A549 (cell line): ENCODE results near the gene RHCG. TPM values are rescaled to one million over a fixed set of nuclear protein-coding genes. Genes with fewer than 3 reads are reported as not detected.

Experiments used
- ATAC-seq, 2 experiments: fragments of 200-7000 bp in 1 of 2; fragments of >200 bp in 1 of 2; cut with Nextera tagmentation in 1 of 2; cut with Tn5 transposase in 1 of 2; 3 replicates each; pipeline versions ENCODE4 v1.8.0 to v1.9.1; 2018 to 2020; ENCODE audit warnings: mild to moderate bottlenecking in 1 of 2, moderate library complexity in 1 of 2
- CTCF ChIA-PET: fragments of 300-600 bp; sonication (Branson Sonifier 250); formaldehyde crosslinking; extraction: SDS; loops from one replicate; lab custom pipeline; 2021; ENCODE audit warnings: antibody characterized with exemption, inconsistent platforms; lab: Yijun Ruan, JAX
- POLR2A ChIA-PET: fragments of 350-600 bp; formaldehyde crosslinking; extraction: SDS; loops from one replicate; lab custom pipeline; 2021; ENCODE audit warnings: antibody characterized with exemption, inconsistent platforms; lab: Yijun Ruan, JAX
- DNase-seq, 2 experiments: peaks; one replicate each; pipeline versions ENCODE4 v3.0.0 to v3.0.0-alpha.2; 2011 to 2016; ENCODE audit warnings: low read depth in 1 of 2, low spot score in 1 of 2
- FAIRE-seq: peaks from 2 replicates; lab custom pipeline; 2011; peaks lifted over from hg19 to GRCh38; lab: Jason Lieb, UNC
- H3K27ac ChIP-seq, 2 experiments: fragments of >200 bp; sonication (Bioruptor Twin); formaldehyde crosslinking; 3 replicates each; pipeline ENCODE4 v1.5.1; 2016 to 2017
- H3K4me1 ChIP-seq: fragments of >200 bp; sonication (Bioruptor Twin); formaldehyde crosslinking; 3 replicates; pipeline ENCODE4 v1.6.1; 2016
- H3K4me2 ChIP-seq: fragments of >200 bp; sonication (Bioruptor Twin); formaldehyde crosslinking; 3 replicates; pipeline ENCODE4 v1.6.1; 2016
- H3K4me3 ChIP-seq: fragments of >200 bp; sonication (Bioruptor Twin); formaldehyde crosslinking; 3 replicates; pipeline ENCODE4 v1.5.1; 2016
- H3K9me3 ChIP-seq: fragments of >200 bp; sonication (Bioruptor Twin); formaldehyde crosslinking; 3 replicates; pipeline ENCODE4 v1.6.1; 2016
- BHLHE40 ChIP-seq: IDR thresholded peaks from 2 replicates; pipeline ENCODE4 v1.6.1; 2012; ENCODE audit warnings: low read depth, low read length, inconsistent platforms
- CBX2 ChIP-seq: fragments of 200-600 bp; sonication (generic); IDR thresholded peaks from 2 replicates; pipeline ENCODE4 v1.6.1; 2016; ENCODE audit warnings: low read depth, mild to moderate bottlenecking, borderline replicate concordance
- CEBPB ChIP-seq, 2 experiments: fragments of >200 bp in 1 of 2; sonication (Bioruptor Twin) in 1 of 2; formaldehyde crosslinking in 1 of 2; IDR thresholded peaks; 2 replicates each; pipeline ENCODE4 v1.6.1; 2012 to 2016
- CHD2 ChIP-seq: fragments of 150-350 bp; IDR thresholded peaks from 2 replicates; pipeline ENCODE4 v1.6.1; 2014; ENCODE audit warnings: low read length; ENCODE audit not compliant: partially characterized antibody
- CTCF ChIP-seq: fragments of >200 bp; sonication (Bioruptor Twin); formaldehyde crosslinking; IDR thresholded peaks from 3 replicates; pipeline ENCODE4 v1.5.1; 2016
- ELK1 ChIP-seq: fragments of 150-350 bp; IDR thresholded peaks from 2 replicates; pipeline ENCODE4 v1.6.1; 2014; ENCODE audit warnings: low read depth, mild to moderate bottlenecking, low read length
- GATA3 ChIP-seq: IDR thresholded peaks from 2 replicates; pipeline ENCODE4 v1.6.1; 2012; ENCODE audit warnings: borderline replicate concordance
- HDAC2 ChIP-seq: fragments of 200-600 bp; sonication (generic); IDR thresholded peaks from 2 replicates; pipeline ENCODE4 v1.6.1; 2016
- HEYL ChIP-seq: fragments of 250-450 bp; sonication (Bioruptor Pico); IDR thresholded peaks from 2 replicates; pipeline ENCODE4 v1.8.0; 2021; ENCODE audit warnings: mild to moderate bottlenecking, moderate library complexity
- HOXB13 ChIP-seq: fragments of 250-450 bp; sonication (Bioruptor Pico); IDR thresholded peaks from 2 replicates; pipeline ENCODE4 v1.5.0; 2020; ENCODE audit warnings: low read depth, mild to moderate bottlenecking, moderate library complexity
- JUN ChIP-seq, 2 experiments: fragments of >200 bp; sonication (Bioruptor Twin); formaldehyde crosslinking; IDR thresholded peaks; 2 replicates in 1 of 2; 3 replicates in 1 of 2; pipeline ENCODE4 v1.6.1; 2016 to 2017
- MAFK ChIP-seq: fragments of 450-650 bp; IDR thresholded peaks from 2 replicates; pipeline ENCODE4 v1.6.1; 2014; ENCODE audit not compliant: partially characterized antibody
- MAX ChIP-seq: IDR thresholded peaks from 2 replicates; pipeline ENCODE4 v1.6.1; 2012
- NFE2L2 ChIP-seq: fragments of 150-350 bp; conservative IDR thresholded peaks from 2 replicates; pipeline ENCODE4 v1.6.1; 2014; ENCODE audit warnings: low read length
- NR3C1 ChIP-seq: fragments of >200 bp; sonication (Bioruptor Twin); formaldehyde crosslinking; IDR thresholded peaks from 3 replicates; pipeline ENCODE4 v1.6.1; 2017
- RAD21 ChIP-seq, 2 experiments: fragments of >200 bp in 1 of 2; sonication (Bioruptor Twin) in 1 of 2; formaldehyde crosslinking in 1 of 2; IDR thresholded peaks in 1 of 2; conservative IDR thresholded peaks in 1 of 2; 2 replicates in 1 of 2; 3 replicates in 1 of 2; pipeline ENCODE4 v1.6.1; 2012 to 2018; ENCODE audit warnings: inconsistent platforms in 1 of 2
- RARB ChIP-seq: fragments of 250-450 bp; sonication (Bioruptor Pico); IDR thresholded peaks from 2 replicates; pipeline ENCODE4 v1.8.0; 2021; ENCODE audit warnings: mild to moderate bottlenecking, moderate library complexity
- RCOR1 ChIP-seq: fragments of 150-350 bp; IDR thresholded peaks from 2 replicates; pipeline ENCODE4 v1.6.1; 2014; ENCODE audit warnings: antibody characterized with exemption, low read length, low read depth
- SMC3 ChIP-seq: fragments of >200 bp; sonication (Bioruptor Twin); formaldehyde crosslinking; IDR thresholded peaks from 3 replicates; pipeline ENCODE4 v1.6.1; 2018; ENCODE audit warnings: inconsistent platforms
- SREBF2 ChIP-seq: fragments of 450-650 bp; IDR thresholded peaks from 2 replicates; pipeline ENCODE4 v1.6.1; 2014; ENCODE audit warnings: mild to moderate bottlenecking, moderate library complexity
- TFCP2L1 ChIP-seq: fragments of 250-450 bp; sonication (Bioruptor Pico); IDR thresholded peaks from 2 replicates; pipeline ENCODE4 v1.5.0; 2021; ENCODE audit warnings: mild to moderate bottlenecking
- USF2 ChIP-seq: fragments of 450-650 bp; IDR thresholded peaks from 2 replicates; pipeline ENCODE4 v1.6.1; 2014; ENCODE audit warnings: antibody characterized with exemption
- ZFP36 ChIP-seq: fragments of 450-650 bp; IDR thresholded peaks from 2 replicates; pipeline ENCODE4 v1.6.1; 2014; ENCODE audit warnings: borderline replicate concordance; ENCODE audit not compliant: partially characterized antibody
- ZSCAN20 ChIP-seq: fragments of 250-450 bp; sonication (Bioruptor Pico); IDR thresholded peaks from 2 replicates; pipeline ENCODE4 v1.8.0; 2022; ENCODE audit warnings: mild to moderate bottlenecking, moderate library complexity
- WGBS: methylation state at CpG from one replicate; pipeline ENCODE4 v1.1.6; 2017; ENCODE audit errors: missing lambda C conversion rate; 5-methylcytosine and 5-hydroxymethylcytosine counted together
- polyA plus RNA-seq, 4 experiments: library from polyadenylated mRNA; depleted of rRNA in 3 of 4; stranded (reverse); fragments of >200 nt; fragmentation: RNase III in 1 of 4; extraction: RNeasy Plus Mini Kit Qiagen cat#74134 plus additional on column Dnase treatment in 1 of 4; gene quantifications; 2 replicates in 3 of 4; 3 replicates in 1 of 4; pipeline ENCODE4 v1.2.3, GENCODE V29; 2011 to 2017

Gene RHCG
- polyA plus RNA-seq, 2 of the 4 experiments (the other 2 are of a cell fraction), result 3.6 to 11.0 TPM

- no peak for TF ChIP-seq NFE2L2
- no peak for TF ChIP-seq CHD2
- no peak for TF ChIP-seq ZFP36
- TF ChIP-seq CTCF, result no peak
- no peak for TF ChIP-seq RCOR1
- no peak for TF ChIP-seq HDAC2
- TF ChIP-seq ELK1, result no peak
- TF ChIP-seq MAX, result no peak
- TF ChIP-seq BHLHE40, result no peak
- no peak for TF ChIP-seq SREBF2
- TF ChIP-seq USF2, result no peak
- no peak for TF ChIP-seq RARB (CRISPR knock-in tag)
- 86% methylated on average over 3 of the region's 3 CpGs for WGBS
- no peak for ATAC-seq
- POLR2A ChIA-PET, result interaction anchor here (0.6 kb wide), 1 partner anchor 10 kb away, joined by 3 read pairs; no protein-coding TSS in a partner anchor
- no peak overlapping the region for H3K4me2 ChIP-seq
- DNase-seq, result no peak
- no peaks in the 10 kb centered on the region for H3K9me3 ChIP-seq
- CTCF ChIA-PET, result interaction anchor here (1.7 to 9.2 kb wide), 11 partner anchors 9 to 136 kb away, joined by 4 to 132 read pairs (median 55); partner anchors contain the start of gene TICRR
- peaks cover 34% of the 10 kb centered on the region for H3K4me1 ChIP-seq
- H3K4me3 ChIP-seq, result no peak overlapping the region
- no peak overlapping the region for H3K27ac ChIP-seq
- FAIRE-seq, result no peak
Observed at GRCh38 chr15:89494031-89494430, 2.4 kb downstream of the RHCG start.

- no peak overlapping the region for H3K4me2 ChIP-seq
- CTCF ChIA-PET, result interaction anchor here (0.5 to 9.2 kb wide), 16 partner anchors 10 to 135 kb away, joined by 3 to 132 read pairs (median 19); partner anchors contain the start of gene TICRR
- TF ChIP-seq ZSCAN20 (CRISPR knock-in tag) (no peak), GATA3 (no peak)
- no peak overlapping the region for H3K4me3 ChIP-seq
- H3K9me3 ChIP-seq, result no peaks in the 10 kb centered on the region
- 81% methylated on average over 10 of the region's 16 CpGs for WGBS
- ATAC-seq (no peak), FAIRE-seq (no peak), DNase-seq (no peak)
- POLR2A ChIA-PET, result no interaction called here
- no peak overlapping the region for H3K27ac ChIP-seq
- peaks cover 27% of the 10 kb centered on the region for H3K4me1 ChIP-seq
Observed at GRCh38 chr15:89492934-89493631, 3.3 kb downstream of the RHCG start.

- CTCF ChIA-PET, result interaction anchor here (0.7 to 9.2 kb wide), 22 partner anchors 10 to 155 kb away, joined by 3 to 132 read pairs (median 4); no protein-coding TSS in a partner anchor
- FAIRE-seq (no peak), DNase-seq (peak in 1 of 2 experiments; percentile 73), ATAC-seq (peak in 1 of 2 experiments; percentile 67; a peak in 3 of 6 replicates)
- H3K27ac ChIP-seq, result no peak overlapping the region
- peaks cover 18% of the 10 kb centered on the region for H3K4me1 ChIP-seq
- H3K4me2 ChIP-seq, result peak overlapping the region; percentile 11; the same call in 1 of the 3 replicates
- POLR2A ChIA-PET, result no interaction called here
- H3K4me3 ChIP-seq, result no peak overlapping the region
- 31% methylated on average over 5 of the region's 5 CpGs for WGBS
- no peaks in the 10 kb centered on the region for H3K9me3 ChIP-seq
- TF ChIP-seq HEYL (no peak), SMC3 (peak; percentile 72), RAD21 (conservative IDR thresholded peaks at IDR 0.05 in 1 of 2, IDR thresholded peaks at IDR 0.05 in 1 of 2) (peak; percentile 74), CEBPB (IDR thresholded peaks at IDR 0.05) (no peak), NR3C1 (no peak), JUN (IDR thresholded peaks at IDR 0.05) (no peak), CBX2 (no peak), CTCF (peak; percentile 71), ELK1 (no peak), MAFK (no peak), BHLHE40 (no peak), MAX (no peak), TFCP2L1 (CRISPR knock-in tag) (no peak), HOXB13 (CRISPR knock-in tag) (no peak)
Observed at GRCh38 chr15:89492111-89492641, 4.2 kb downstream of the RHCG start.
